ENCODE results near the gene ANXA4.
"Not testable (repeated sequence)": the region's sequence is repeated elsewhere in the genome, so short reads cannot be mapped to it uniquely, and the experiment has no call there.

The ANXA4 gene

GRCh38 chr2:69720404-69720803 is 21.5 kb upstream of the ANXA4 start:
- no peak for DNase-seq (ENCODE audit: low read depth, low spot score)

GRCh38 chr2:69721022-69721421 is 20.9 kb upstream of the ANXA4 start:
- DNase-seq (ENCODE audit: low read depth, low spot score), result no peak

- no peak for DNase-seq (ENCODE audit: low read depth, low spot score)
These were observed 18.1 kb upstream of the ANXA4 start for GRCh38 chr2:69723791-69724190.

- peak; percentile 69 for DNase-seq (ENCODE audit: low read depth, low spot score)
These were observed 17.3 kb upstream of the ANXA4 start for GRCh38 chr2:69724540-69725159.

- no peak for DNase-seq (ENCODE audit: low read depth, low spot score)
These were observed 16.1 kb upstream of the ANXA4 start for GRCh38 chr2:69725706-69726360.

GRCh38 chr2:69729266-69729665 is 12.7 kb upstream of the ANXA4 start:
- DNase-seq (ENCODE audit: low read depth, low spot score), result no peak

- DNase-seq (ENCODE audit: low read depth, low spot score), result no peak
These were observed 12.2 kb upstream of the ANXA4 start for GRCh38 chr2:69729781-69730180.

GRCh38 chr2:69731147-69731970 is 10.6 kb upstream of the ANXA4 start:
- DNase-seq (ENCODE audit: low read depth, low spot score), result no peak

GRCh38 chr2:69733342-69734034 is 8.4 kb upstream of the ANXA4 start:
- no peak for DNase-seq (ENCODE audit: low read depth, low spot score)

GRCh38 chr2:69734035-69734611 is 7.8 kb upstream of the ANXA4 start:
- no peak for DNase-seq (ENCODE audit: low read depth, low spot score)

- no peak for DNase-seq (ENCODE audit: low read depth, low spot score)
These were observed 6.9 kb upstream of the ANXA4 start for GRCh38 chr2:69734854-69735544.

- DNase-seq (ENCODE audit: low read depth, low spot score), result no peak
These were observed 6.2 kb upstream of the ANXA4 start for GRCh38 chr2:69735686-69736085.

GRCh38 chr2:69738149-69738548 is 3.8 kb upstream of the ANXA4 start:
- DNase-seq (ENCODE audit: low read depth, low spot score), result not testable (repeated sequence)

- no peak for DNase-seq (ENCODE audit: low read depth, low spot score)
These were observed 1.4 kb upstream of the ANXA4 start for GRCh38 chr2:69740502-69740951.

- no peak for DNase-seq (ENCODE audit: low read depth, low spot score)
These were observed 732 bp upstream of the ANXA4 start for GRCh38 chr2:69741229-69741574.

- no peak for DNase-seq (ENCODE audit: low read depth, low spot score)
These were observed 503 bp downstream of the ANXA4 start for GRCh38 chr2:69742322-69742952.

- DNase-seq (ENCODE audit: low read depth, low spot score), result no peak
These were observed 1.9 kb downstream of the ANXA4 start for GRCh38 chr2:69743847-69744264.

GRCh38 chr2:69744456-69744855 is 2.5 kb downstream of the ANXA4 start:
- DNase-seq (ENCODE audit: low read depth, low spot score), result no peak

- DNase-seq (ENCODE audit: low read depth, low spot score), result no peak
These were observed 3.1 kb downstream of the ANXA4 start for GRCh38 chr2:69745035-69745434.

- DNase-seq (ENCODE audit: low read depth, low spot score), result no peak
These were observed 8.3 kb downstream of the ANXA4 start for GRCh38 chr2:69750246-69750645.

Data from activated naive CD8-positive, alpha-beta T cell treated with anti-CD3 and anti-CD28 coated beads, Interleukin-2, amount 50 U/mL, for 16 hours (primary cell).